Activated CD4-positive, alpha-beta T cell treated with anti-CD3 and anti-CD28 coated beads for 1 hour (primary cell): ENCODE results near the gene DTD1.
"Not testable (repeated sequence)": the region's sequence is repeated elsewhere in the genome, so short reads cannot be mapped to it uniquely, and the experiment has no call there.

Experiments
- DNase-seq: peaks from one replicate; pipeline ENCODE4 v3.0.0-alpha.2; 2020

DTD1 gene

DNA sequence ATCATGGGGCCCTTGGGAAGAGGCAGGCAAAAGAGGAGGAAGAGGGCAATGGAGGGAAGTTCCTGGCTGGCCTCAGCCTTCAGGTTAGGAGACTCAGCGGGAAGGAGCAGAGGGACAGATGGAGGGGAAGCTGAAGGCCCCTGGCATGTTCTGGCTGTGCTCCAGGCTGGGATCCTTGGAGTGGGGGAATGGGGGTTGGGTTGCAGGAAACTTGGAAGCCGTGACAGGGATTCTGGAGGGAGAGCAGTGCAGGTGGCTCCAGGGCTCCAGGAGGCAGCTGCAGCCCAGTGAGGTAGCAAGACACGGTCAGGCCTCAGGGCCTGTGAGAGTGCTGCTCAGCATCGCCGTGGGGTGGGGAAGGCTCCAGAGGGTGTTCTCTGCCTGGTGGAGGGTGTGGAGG, 161.1 kb downstream of the DTD1 start:
- DNase-seq, result no peak

DNA sequence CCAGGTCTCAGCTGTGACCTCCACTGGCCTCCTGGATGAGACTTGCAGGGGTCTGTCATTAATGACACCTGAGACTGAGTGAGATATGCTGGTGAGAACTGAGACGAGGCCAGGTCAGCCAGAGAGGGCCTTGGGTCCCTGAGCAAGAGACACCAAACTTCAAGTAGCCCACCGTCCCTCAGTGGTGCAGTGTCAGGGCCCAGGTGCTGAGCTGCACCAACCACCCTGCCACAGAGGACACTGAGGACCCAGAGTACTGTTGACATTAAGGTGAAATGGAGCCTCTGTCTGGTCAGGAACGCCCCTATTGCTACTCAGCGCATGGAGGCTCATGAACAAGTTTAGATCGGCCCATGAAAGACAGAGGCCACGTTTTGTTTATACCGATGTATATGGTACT, 161.7 kb downstream of the DTD1 start:
- no peak for DNase-seq

- no peak for DNase-seq
Measured at GRCh38 chr20:18750735-18751134, 162.9 kb downstream of the DTD1 start.

GRCh38 chr20:18754030-18754652, 166.3 kb downstream of the DTD1 start:
- DNase-seq, result no peak

GRCh38 chr20:18754653-18755045, 166.8 kb downstream of the DTD1 start:
- no peak for DNase-seq

DNA sequence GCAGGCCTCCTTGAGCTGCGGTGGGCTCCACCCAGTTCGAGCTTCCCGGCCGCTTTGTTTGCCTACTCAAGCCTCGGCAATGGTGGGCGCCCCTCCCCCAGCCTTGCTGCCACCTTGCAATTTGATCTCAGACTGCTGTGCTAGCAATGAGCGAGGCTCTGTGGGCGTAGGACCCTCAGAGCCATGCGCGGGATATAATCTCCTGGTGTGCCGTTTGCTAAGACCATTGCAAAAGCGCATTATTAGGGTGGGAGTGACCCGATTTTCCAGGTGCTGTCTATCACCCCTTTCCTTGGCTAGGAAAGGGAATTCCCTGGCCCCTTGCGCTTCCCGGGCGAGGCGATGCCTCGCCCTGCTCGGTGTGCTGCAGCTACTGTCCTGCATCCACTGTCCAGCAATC, 173.0 kb downstream of the DTD1 start:
- DNase-seq, result not testable (repeated sequence)

- no peak for DNase-seq
Measured at GRCh38 chr20:18767676-18768075, 179.8 kb downstream of the DTD1 start.

- no peak for DNase-seq
Measured at GRCh38 chr20:18773566-18773965, 185.7 kb downstream of the DTD1 start.

GRCh38 chr20:18774207-18774606, 186.4 kb downstream of the DTD1 start:
- DNase-seq, result no peak

- no peak for DNase-seq
Measured at GRCh38 chr20:18775633-18776032, 187.8 kb downstream of the DTD1 start.

DNA sequence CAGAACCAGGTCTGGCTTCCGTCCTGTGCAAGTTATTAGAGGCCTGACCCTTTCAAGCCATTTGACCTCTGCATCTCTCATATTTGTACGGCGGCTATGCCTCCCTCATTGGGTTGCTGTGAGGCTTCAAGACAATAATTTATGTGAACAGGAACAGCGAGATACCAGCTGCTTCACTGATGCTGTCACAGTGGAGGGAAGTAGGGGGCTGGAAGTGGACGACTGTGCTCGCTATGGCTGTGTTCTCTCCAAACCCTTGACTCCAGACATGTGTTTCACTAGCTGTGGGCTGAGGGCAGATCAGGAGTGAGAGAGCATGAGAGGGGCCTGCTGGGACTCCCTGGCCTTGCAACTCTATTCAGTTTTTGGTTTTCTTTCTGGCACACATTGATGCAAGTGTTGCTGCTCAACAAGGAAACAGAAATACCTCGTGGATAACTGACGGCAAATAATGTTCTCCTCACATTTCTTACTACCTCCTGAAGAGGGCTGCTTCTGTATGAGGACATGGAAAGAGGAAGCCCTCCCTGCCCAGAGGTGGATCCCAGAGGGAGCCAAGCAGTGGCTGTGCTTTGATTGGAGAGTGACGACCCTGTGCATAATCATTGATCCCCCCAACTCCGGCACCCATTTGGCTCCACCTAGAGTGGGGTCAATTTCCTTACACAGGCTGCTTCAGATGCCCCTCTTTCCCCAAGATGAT, 191.0 kb downstream of the DTD1 start:
- no peak for DNase-seq

- DNase-seq, result no peak
Measured at GRCh38 chr20:18780385-18781130, 192.7 kb downstream of the DTD1 start.

DNA sequence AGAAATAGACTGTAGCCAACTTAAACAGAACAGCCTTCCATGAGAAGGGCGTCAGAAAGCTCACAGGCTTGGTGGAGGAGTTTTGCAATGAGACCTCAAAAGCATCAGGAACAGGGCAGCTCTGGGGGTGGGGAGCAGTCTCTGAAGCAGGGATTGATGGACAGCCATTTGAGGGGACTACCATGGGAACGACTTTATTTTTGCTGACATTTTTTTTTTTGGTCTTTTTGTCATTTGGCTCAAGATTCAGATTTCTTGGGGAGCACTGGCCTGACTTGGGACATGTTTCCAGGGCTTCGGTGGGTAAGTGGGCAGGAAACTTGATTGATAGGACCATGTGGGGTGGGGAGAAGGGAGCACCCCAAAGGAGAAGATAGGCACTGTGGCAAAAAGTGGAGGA, 193.7 kb downstream of the DTD1 start:
- no peak for DNase-seq

DNA sequence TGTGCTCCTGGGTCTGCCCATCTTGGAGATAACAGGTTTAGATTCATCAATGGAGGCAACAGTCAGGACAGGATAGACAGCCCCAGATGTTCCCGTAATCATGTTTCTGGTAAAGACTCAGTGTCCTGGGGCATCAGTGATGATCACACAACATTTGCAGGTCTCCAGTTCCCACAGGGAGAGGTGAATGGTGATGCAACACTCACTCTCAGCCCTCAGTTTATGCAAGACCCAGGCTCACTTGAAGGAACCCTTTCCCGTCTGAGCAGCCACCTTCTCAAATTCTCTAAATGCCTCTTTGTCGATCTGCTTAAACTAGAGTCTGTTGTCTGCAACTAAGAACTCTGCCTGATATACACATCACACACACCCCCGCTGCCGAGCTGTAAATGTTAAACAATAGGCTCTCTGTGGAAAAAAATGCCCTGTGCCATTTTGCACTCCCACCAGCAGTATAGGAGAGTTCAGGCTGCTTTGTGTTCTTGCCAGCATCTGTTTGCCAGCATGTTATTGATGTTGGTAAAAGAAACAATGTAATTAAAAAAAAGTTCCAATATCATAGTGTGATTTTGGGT, 195.6 kb downstream of the DTD1 start:
- no peak for DNase-seq

- not testable (repeated sequence) for DNase-seq
Measured at GRCh38 chr20:18787046-18787445, 199.2 kb downstream of the DTD1 start.

- no peak for DNase-seq
Measured at GRCh38 chr20:18788021-18788420, 200.2 kb downstream of the DTD1 start.

GRCh38 chr20:18790787-18791186, 202.9 kb downstream of the DTD1 start:
- no peak for DNase-seq

GRCh38 chr20:18793625-18794427, 206.0 kb downstream of the DTD1 start:
- DNase-seq, result peak; percentile 76

DNA sequence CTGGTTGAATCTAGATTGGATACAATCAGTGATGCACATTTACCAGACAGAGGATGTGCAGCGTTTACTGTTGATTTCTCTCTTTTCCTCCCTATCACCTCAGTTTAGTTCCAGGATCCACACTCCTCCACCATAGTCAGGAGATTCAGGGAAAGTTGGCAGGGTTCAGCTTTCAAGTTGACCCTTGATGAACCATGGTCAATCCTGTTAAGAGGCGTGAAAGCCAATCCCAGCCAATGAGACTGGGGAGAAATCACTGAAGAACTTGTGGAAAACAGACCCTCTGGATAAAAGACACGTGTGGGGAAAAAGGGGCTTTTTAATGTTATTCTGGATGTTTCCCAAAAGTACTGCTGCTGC, 206.6 kb downstream of the DTD1 start:
- DNase-seq, result no peak

GRCh38 chr20:18795366-18795765, 207.5 kb downstream of the DTD1 start:
- no peak for DNase-seq

GRCh38 chr20:18796282-18796833, 208.5 kb downstream of the DTD1 start:
- DNase-seq, result no peak

- no peak for DNase-seq
Measured at GRCh38 chr20:18801516-18801915, 213.7 kb downstream of the DTD1 start.
